Naive thymus-derived CD8-positive, alpha-beta T cell (primary cell): ENCODE measurements around the gene HSPA1B. TPM values are rescaled to one million over a fixed set of nuclear protein-coding genes. Genes with fewer than 3 reads are reported as not detected.

Source experiments
- ATAC-seq, 2 donors: fragments of 150-1000 bp; cut with Tn5 transposase in 1 of 2; sonication (Bioruptor Pico), chemical (Tn5 transposase) in 1 of 2; 1 replicate in 1 of 2; 2 replicates in 1 of 2; pipeline ENCODE4 v1.10.0; 2021; ENCODE audit warnings: mild to moderate bottlenecking in 2 of 2, moderate library complexity in 2 of 2
- POLR2A ChIA-PET: fragments of 350-600 bp; sonication (Branson Sonifier 250); formaldehyde crosslinking; loops from one replicate; lab custom pipeline; 2021; ENCODE audit warnings: antibody characterized with exemption; lab: Charles Lee
- DNase-seq, 10 donors: peaks; one replicate each; pipeline versions ENCODE4 v3.0.0 to v3.0.0-alpha.2; 2020 to 2022
- H3K27ac Mint-ChIP-seq, 10 donors: one replicate each; pipeline ENCODE4 v1.8.0; 2020 to 2022; ENCODE audit warnings: mild to moderate bottlenecking in 10 of 10, mixed read lengths in 10 of 10, moderate library complexity in 4 of 10, inconsistent platforms in 1 of 10
- H3K27me3 Mint-ChIP-seq, 5 donors: one replicate each; pipeline ENCODE4 v1.8.0; 2021 to 2022; ENCODE audit warnings: mixed read lengths in 5 of 5
- H3K36me3 Mint-ChIP-seq, 3 donors: one replicate each; pipeline ENCODE4 v1.8.0; 2020 to 2022; ENCODE audit warnings: mixed read lengths in 3 of 3, mild to moderate bottlenecking in 2 of 3, inconsistent platforms in 1 of 3
- H3K4me1 Mint-ChIP-seq, 4 donors: one replicate each; pipeline ENCODE4 v1.8.0; 2021 to 2022; ENCODE audit warnings: mixed read lengths in 4 of 4
- H3K4me3 Mint-ChIP-seq, 10 donors: one replicate each; pipeline ENCODE4 v1.8.0; 2020 to 2022; ENCODE audit warnings: mild to moderate bottlenecking in 10 of 10, mixed read lengths in 10 of 10, moderate library complexity in 6 of 10, inconsistent platforms in 1 of 10
- H3K9me3 Mint-ChIP-seq, 9 donors: one replicate each; pipeline ENCODE4 v1.8.0; 2020 to 2022; ENCODE audit warnings: mixed read lengths in 9 of 9, mild to moderate bottlenecking in 3 of 9, inconsistent platforms in 1 of 9, moderate library complexity in 1 of 9
- polyA plus RNA-seq, 3 donors: library from polyadenylated mRNA; unstranded; fragments of 300-500 nt; fragmentation: Illumina TruSeq; gene quantifications; one replicate each; pipeline ENCODE4 v1.2.3, GENCODE V29; 2021
- total RNA-seq, 8 experiments: library from RNA in 2 of 8; stranded (reverse) in 2 of 8; gene quantifications; one replicate each; pipeline ENCODE4 v1.2.3 and lab custom pipeline; 2021 to 2026

Gene HSPA1B
- total RNA-seq (10 to 100 TPM; 39.6 to 42.2 TPM), polyA plus RNA-seq (1 to 10 TPM in 2 of 3 donors, under 1 TPM in 1; 0.28 to 1.3 (median 1.2) TPM), total RNA-seq (lab: John Stamatoyannopoulos, UW) (5.6 to 189 (median 13.4) reads per million in 6 experiments)

DNA sequence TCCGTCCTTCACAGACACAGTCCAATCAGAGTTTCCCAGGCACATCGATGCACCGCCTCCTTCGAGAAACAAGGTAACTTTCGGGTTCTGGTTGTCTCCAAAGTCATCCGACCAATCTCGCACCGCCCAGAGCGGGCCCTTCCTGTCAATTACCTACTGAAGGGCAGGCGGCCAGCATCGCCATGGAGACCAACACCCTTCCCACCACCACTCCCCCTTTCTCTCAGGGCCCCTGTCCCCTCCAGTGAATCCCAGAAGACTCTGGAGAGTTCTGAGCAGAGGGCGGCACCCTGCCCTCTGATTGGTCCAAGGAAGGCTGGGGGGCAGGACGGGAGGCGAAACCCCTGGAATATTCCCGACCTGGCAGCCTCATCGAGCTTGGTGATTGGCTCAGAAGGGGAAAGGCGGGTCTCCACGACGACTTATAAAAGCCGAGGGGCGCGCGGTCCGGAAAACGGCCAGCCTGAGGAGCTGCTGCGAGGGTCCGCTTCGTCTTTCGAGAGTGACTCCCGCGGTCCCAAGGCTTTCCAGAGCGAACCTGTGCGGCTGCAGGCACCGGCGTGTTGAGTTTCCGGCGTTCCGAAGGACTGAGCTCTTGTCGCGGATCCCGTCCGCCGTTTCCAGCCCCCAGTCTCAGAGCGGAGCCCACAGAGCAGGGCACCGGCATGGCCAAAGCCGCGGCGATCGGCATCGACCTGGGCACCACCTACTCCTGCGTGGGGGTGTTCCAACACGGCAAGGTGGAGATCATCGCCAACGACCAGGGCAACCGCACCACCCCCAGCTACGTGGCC lies at the start of gene HSPA1B:
Gene HSPA1B, plus strand, starts transcription at position 453 of the 794 bp plus-strand sequence. Its CDS starts 213 bp downstream, at position 666.
- Mint-ChIP-seq H3K27ac (peak within 1 kb of the TSS; percentile 81 to 99 (median 96)), H3K27me3 (no peaks in the 10 kb centered on the region), H3K4me1 (peaks cover 8 to 53% (median 33%) of the 10 kb centered on the region in 4 donors), H3K36me3 (no peaks in the 10 kb centered on the region), H3K9me3 (no peaks in the 10 kb centered on the region), H3K4me3 (peak within 1 kb of the TSS; percentile 84 to 96 (median 92))
- peak; percentile 59 to 90 (median 76) for DNase-seq
- peak; percentile 72 to 74 for ATAC-seq
- POLR2A ChIA-PET = interaction anchor here (0.6 to 3.0 kb wide), 17 partner anchors 8 to 1018 kb away, joined by 3 to 18 read pairs (median 4); partner anchors contain the start of genes ABHD16A, BAG6, DDAH2 and DXO

DNA sequence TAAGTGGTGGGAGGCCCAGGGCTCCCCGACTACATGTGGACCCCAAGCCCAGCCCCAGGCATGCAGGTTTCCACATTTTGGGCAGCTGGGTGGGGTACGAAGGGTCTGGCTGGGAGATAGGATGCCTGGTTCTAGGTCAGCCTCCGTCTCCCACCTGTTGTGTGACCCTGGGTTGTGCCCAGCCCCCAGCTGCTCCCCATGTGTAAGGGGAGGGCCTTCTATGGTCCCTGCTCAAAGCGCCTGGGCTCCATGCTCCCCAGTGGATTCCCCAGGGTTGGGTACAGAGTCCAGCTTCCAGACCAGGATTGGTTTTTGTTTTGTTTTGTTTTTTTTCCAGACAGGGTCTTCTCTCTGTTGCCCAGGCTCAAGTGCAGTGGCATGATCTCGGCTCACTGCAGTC lies 49.3 kb upstream of the HSPA1B start:
- Mint-ChIP-seq H3K4me1 (peaks cover 9 to 29% (median 25%) of the 10 kb centered on the region in 4 donors), H3K9me3 (no peaks in the 10 kb centered on the region), H3K36me3 (peaks cover 0 to 38% (median 16%) of the 10 kb centered on the region in 3 donors), H3K4me3 (no peak overlapping the region), H3K27me3 (peaks cover 0 to 13% (median 0%) of the 10 kb centered on the region in 5 donors), H3K27ac (no peak overlapping the region)
- POLR2A ChIA-PET = no interaction called here
- no peak for ATAC-seq
- no peak for DNase-seq

DNA sequence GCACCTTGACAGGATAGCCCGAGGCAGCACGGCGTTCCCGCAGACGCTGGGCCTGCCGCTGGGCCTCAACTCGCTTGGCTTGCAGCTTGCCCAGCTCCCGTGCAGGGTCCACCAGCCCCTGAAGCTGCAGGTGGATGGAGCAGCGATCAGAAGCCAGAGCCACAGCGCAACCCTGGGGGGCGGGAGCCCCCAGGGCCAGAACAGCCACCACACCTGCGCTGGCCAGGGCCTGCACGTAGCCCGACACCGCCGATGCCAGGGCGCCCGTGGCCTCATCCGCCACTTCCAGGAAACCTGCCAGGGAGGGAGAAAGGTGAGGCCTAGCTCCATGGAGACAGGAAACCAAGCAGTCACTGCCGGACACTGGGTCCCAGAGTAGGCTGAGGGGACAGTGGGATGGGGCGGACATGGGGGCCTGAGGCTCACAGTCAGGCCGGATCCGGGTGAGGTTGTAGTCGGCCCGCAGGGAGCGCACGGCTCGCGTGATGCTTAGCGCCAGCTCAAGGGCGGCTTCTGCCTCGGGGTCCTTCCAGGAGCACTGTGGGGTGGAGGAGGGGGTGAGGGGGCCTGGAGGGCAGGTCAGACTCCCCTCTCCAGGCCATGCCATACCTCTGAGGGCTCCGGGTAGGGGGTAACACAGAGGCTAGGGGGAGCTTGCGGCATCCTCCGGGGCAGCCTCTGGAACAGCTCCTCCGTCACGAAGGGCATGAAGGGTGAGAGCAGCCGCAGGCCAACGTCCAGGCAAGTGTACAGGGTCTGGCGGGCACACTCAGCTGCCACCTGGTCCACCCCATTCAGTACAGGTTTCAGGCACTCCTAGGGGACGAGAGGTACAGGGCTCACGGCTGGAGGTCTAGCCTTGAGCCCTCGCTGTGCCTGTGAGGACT lies 48.3 kb upstream of the HSPA1B start:
- Mint-ChIP-seq H3K9me3 (no peaks in the 10 kb centered on the region), H3K36me3 (peaks cover 0 to 42% (median 16%) of the 10 kb centered on the region in 3 donors), H3K27ac (no peak overlapping the region), H3K4me3 (no peak overlapping the region), H3K27me3 (peaks cover 0 to 13% (median 0%) of the 10 kb centered on the region in 5 donors), H3K4me1 (peaks cover 9 to 27% (median 24%) of the 10 kb centered on the region in 4 donors)
- POLR2A ChIA-PET = no interaction called here
- DNase-seq = no peak
- no peak for ATAC-seq

DNA sequence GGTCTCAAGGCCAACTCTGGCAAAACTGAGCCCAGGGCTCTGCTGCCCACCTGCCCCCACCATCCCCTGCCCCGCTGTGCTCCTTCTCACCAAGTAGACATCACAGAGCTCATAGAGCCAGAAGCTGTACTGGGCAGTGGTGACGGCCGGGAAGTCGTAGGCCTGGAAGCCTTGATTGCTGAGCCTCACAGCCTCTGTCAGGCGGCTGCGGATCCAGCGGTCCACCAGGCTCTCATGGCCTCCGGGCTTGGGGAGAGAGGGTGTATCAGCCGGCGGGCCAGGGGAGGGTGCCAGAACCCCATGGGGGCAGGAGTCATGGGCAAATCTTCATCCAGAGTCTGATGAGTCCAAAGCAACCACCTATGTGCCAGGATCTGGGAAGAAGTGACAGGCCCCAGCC lies 47.6 kb upstream of the HSPA1B start:
- POLR2A ChIA-PET = no interaction called here
- peaks cover 0 to 13% (median 0%) of the 10 kb centered on the region in 5 donors for H3K27me3 Mint-ChIP-seq
- peaks cover 9 to 27% (median 23%) of the 10 kb centered on the region in 4 donors for H3K4me1 Mint-ChIP-seq
- peaks cover 0 to 49% (median 21%) of the 10 kb centered on the region in 3 donors for H3K36me3 Mint-ChIP-seq
- H3K4me3 Mint-ChIP-seq = no peak overlapping the region
- H3K9me3 Mint-ChIP-seq = no peaks in the 10 kb centered on the region
- no peak overlapping the region for H3K27ac Mint-ChIP-seq
- ATAC-seq = no peak
- no peak for DNase-seq

- no peak overlapping the region for H3K27ac Mint-ChIP-seq
- POLR2A ChIA-PET = interaction anchor here (0.7 kb wide), 1 partner anchor 9 kb away, joined by 4 read pairs; no protein-coding TSS in a partner anchor
Measured at GRCh38 chr6:31780507-31781243, 46.9 kb upstream of the HSPA1B start.

GRCh38 chr6:31781244-31782125 lies 46.1 kb upstream of the HSPA1B start:
- H3K27ac Mint-ChIP-seq = peak overlapping the region in 1 of 10 donors; percentile 14
- H3K4me1 Mint-ChIP-seq = peaks cover 4 to 16% (median 15%) of the 10 kb centered on the region in 4 donors
- H3K4me3 Mint-ChIP-seq = no peak overlapping the region
- DNase-seq = no peak
- peaks cover 0 to 51% (median 21%) of the 10 kb centered on the region in 3 donors for H3K36me3 Mint-ChIP-seq
- peaks cover 0 to under 1% (median 0%) of the 10 kb centered on the region in 5 donors for H3K27me3 Mint-ChIP-seq
- ATAC-seq = no peak
- POLR2A ChIA-PET = interaction anchor here (0.6 to 0.7 kb wide), 2 partner anchors 10 to 12 kb away, joined by 4 read pairs; no protein-coding TSS in a partner anchor
- no peaks in the 10 kb centered on the region for H3K9me3 Mint-ChIP-seq

More at GRCh38 chr6:31780507-31781243, 46.9 kb upstream of the HSPA1B start:
- H3K9me3 Mint-ChIP-seq = no peaks in the 10 kb centered on the region
- peaks cover 6 to 22% (median 19%) of the 10 kb centered on the region in 4 donors for H3K4me1 Mint-ChIP-seq
- ATAC-seq = no peak
- H3K36me3 Mint-ChIP-seq = peaks cover 0 to 49% (median 21%) of the 10 kb centered on the region in 3 donors
- DNase-seq = no peak
- H3K4me3 Mint-ChIP-seq = no peak overlapping the region
- peaks cover 0 to 8% (median 0%) of the 10 kb centered on the region in 5 donors for H3K27me3 Mint-ChIP-seq

DNA sequence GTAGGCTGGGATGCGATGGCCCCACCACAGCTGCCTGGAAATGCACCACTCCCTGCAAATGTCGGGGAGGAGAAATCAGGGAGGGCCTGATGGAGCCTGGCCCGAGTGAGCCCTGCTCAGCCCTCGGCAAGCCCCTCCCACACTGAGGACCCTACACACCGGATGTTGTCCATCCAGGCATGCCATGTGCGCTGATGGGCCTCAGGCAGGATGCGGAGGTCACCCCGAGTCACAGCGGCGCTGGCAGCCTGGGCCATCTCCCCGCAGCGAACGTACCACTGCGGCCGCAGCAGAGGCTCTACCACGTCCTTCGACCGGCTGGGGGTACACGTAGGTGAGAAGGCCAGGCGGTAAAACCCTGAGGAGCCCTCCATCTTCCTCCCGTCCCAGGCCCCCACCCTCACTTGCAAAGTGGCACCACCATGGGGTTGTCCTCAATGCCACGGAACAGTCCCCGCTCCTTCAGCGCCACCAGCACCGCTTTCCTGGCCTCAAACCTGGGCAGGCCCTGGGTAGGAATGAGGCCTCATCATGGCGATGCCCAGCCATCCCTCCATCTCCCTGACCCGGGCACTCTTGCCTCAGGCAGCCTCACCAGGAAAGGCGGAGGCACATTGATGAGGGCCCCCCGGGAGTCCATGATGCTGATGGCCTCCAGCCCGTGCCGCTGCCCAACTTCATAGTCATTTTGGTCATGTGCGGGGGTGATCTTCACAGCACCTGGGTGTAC lies 45.2 kb upstream of the HSPA1B start:
- Mint-ChIP-seq H3K27me3 (no peaks in the 10 kb centered on the region), H3K9me3 (no peaks in the 10 kb centered on the region), H3K4me1 (peaks cover 3 to 8% (median 7%) of the 10 kb centered on the region in 4 donors), H3K27ac (no peak overlapping the region), H3K4me3 (no peak overlapping the region), H3K36me3 (peaks cover 0 to 55% (median 21%) of the 10 kb centered on the region in 3 donors)
- no peak for ATAC-seq
- DNase-seq = no peak
- POLR2A ChIA-PET = interaction anchor here (0.6 kb wide), 1 partner anchor 11 kb away, joined by 4 read pairs; no protein-coding TSS in a partner anchor

DNA sequence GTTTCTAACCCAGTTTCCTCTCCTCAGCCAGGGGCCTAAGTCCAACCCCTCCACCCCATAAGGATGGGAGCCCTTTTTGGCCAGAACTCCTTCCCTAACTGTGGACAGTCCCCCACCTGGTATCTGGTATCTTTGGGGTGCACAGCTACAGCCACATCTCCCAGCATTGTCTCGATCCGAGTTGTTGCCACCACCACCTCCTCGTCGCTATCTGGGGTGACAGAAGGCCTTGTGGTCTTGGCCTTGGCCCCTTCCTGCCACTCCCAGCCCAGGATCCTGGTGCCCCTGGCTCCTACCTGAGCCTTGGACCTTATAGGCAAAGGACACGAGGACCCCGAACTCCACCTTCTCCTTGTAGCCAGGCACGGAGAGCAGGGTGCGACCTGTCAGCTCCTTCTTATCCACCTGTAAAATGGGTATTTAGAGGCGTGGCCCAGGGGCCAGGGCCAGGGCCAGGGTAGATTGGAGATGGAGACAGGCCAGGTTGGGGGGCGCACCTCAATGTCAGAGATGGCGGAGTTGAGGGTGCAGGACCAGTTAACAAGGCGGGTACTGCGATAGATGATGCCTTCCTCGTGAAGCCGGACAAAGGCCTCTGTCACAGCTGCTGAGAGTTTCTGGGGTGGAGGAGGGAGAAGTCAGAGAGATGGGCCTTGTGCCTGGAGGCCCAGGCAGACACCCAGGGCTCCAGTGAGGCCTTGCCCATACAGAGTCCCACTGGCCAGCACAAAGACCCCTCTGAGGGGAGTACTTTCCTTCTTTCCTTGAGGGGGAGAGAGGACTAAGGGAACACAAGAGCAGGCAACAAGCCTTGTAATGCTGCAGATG lies 43.2 kb upstream of the HSPA1B start:
- POLR2A ChIA-PET = interaction anchor here (0.6 to 1.6 kb wide), 4 partner anchors 9 to 125 kb away, joined by 3 to 6 read pairs (median 4); partner anchors contain the start of gene VARS1
- peak overlapping the region in 1 of 10 donors; percentile 40 for H3K27ac Mint-ChIP-seq
- H3K27me3 Mint-ChIP-seq = no peaks in the 10 kb centered on the region
- ATAC-seq = no peak
- peaks cover 0 to 57% (median 18%) of the 10 kb centered on the region in 3 donors for H3K36me3 Mint-ChIP-seq
- H3K9me3 Mint-ChIP-seq = no peaks in the 10 kb centered on the region
- no peak overlapping the region for H3K4me3 Mint-ChIP-seq
- DNase-seq = no peak
- peaks cover 0 to 3% (median under 1%) of the 10 kb centered on the region in 4 donors for H3K4me1 Mint-ChIP-seq

- Mint-ChIP-seq H3K4me1 (peaks cover 0 to 7% (median under 1%) of the 10 kb centered on the region in 4 donors), H3K4me3 (no peak overlapping the region), H3K27me3 (no peaks in the 10 kb centered on the region), H3K27ac (no peak overlapping the region), H3K9me3 (no peaks in the 10 kb centered on the region), H3K36me3 (peaks cover under 1 to 55% (median 14%) of the 10 kb centered on the region in 3 donors)
- ATAC-seq (no peak), DNase-seq (no peak)
- POLR2A ChIA-PET = interaction anchor here (1.6 kb wide), 1 partner anchor 10 kb away, joined by 6 read pairs; the partner anchor contains the start of gene VARS1
Measured at GRCh38 chr6:31785475-31785874, 42.1 kb upstream of the HSPA1B start.
